AG04450 (cell line): ENCODE results near the gene DGKE. TPM values are rescaled to one million over a fixed set of nuclear protein-coding genes. Genes with fewer than 3 reads are reported as not detected.
A peak's percentile ranks its signal among the peaks of the same experiment; 100 is the strongest.

Experiments used
- CTCF ChIA-PET: fragments of 300-600, 350-600 bp; formaldehyde crosslinking; extraction: SDS; loops from one replicate; lab custom pipeline; 2022; ENCODE audit warnings: antibody characterized with exemption, inconsistent platforms; lab: Charles Lee
- POLR2A ChIA-PET: fragments of 350-600 bp; formaldehyde crosslinking; extraction: SDS; loops from one replicate; lab custom pipeline; 2021; ENCODE audit warnings: antibody characterized with exemption, inconsistent platforms; lab: Yijun Ruan, JAX
- DNase-seq: peaks from one replicate; pipeline ENCODE4 v3.0.0-alpha.2; 2011; ENCODE audit warnings: low read depth, low spot score
- H3K27ac ChIP-seq: one replicate; pipeline ENCODE4 v1.5.1; 2012; ENCODE audit warnings: low read depth, low read length, control low read depth
- H3K27me3 ChIP-seq: one replicate; pipeline ENCODE4 v1.6.0; 2012; ENCODE audit warnings: low read length; ENCODE audit not compliant: control insufficient read depth, insufficient read depth
- H3K4me3 ChIP-seq: 2 replicates; pipeline ENCODE4 v1.5.1; 2011; ENCODE audit warnings: mild to moderate bottlenecking, low read depth, low read length, control low read depth
- H3K9me3 ChIP-seq: 2 replicates; pipeline ENCODE4 v1.5.1; 2012; ENCODE audit warnings: low read length; ENCODE audit not compliant: control insufficient read depth, insufficient read depth
- polyA plus RNA-seq: library from polyadenylated mRNA; depleted of rRNA; stranded (reverse); fragments of >200 nt; gene quantifications from 2 replicates; pipeline ENCODE4 v1.2.3, GENCODE V29; 2011
- TF ChIP-seq, protein P1 (sequence below): IDR thresholded peaks from 2 replicates; pipeline ENCODE4 v1.5.1; 2011; ENCODE audit warnings: low read depth, low read length, control low read depth, inconsistent platforms

Gene DGKE
- polyA plus RNA-seq, 1 experiment, result 2.3 TPM

GRCh38 chr17:56913000-56913311 lies 79.0 kb downstream of the DGKE start:
- Histone ChIP-seq H3K9me3 (no peaks in the 10 kb centered on the region; the same call in 1 of the 2 replicates), H3K4me3 (peak overlapping the region; percentile 98), H3K27ac (no peak overlapping the region), H3K27me3 (no peaks in the 10 kb centered on the region)
- no peak for DNase-seq
- TF ChIP-seq, protein P1, sequence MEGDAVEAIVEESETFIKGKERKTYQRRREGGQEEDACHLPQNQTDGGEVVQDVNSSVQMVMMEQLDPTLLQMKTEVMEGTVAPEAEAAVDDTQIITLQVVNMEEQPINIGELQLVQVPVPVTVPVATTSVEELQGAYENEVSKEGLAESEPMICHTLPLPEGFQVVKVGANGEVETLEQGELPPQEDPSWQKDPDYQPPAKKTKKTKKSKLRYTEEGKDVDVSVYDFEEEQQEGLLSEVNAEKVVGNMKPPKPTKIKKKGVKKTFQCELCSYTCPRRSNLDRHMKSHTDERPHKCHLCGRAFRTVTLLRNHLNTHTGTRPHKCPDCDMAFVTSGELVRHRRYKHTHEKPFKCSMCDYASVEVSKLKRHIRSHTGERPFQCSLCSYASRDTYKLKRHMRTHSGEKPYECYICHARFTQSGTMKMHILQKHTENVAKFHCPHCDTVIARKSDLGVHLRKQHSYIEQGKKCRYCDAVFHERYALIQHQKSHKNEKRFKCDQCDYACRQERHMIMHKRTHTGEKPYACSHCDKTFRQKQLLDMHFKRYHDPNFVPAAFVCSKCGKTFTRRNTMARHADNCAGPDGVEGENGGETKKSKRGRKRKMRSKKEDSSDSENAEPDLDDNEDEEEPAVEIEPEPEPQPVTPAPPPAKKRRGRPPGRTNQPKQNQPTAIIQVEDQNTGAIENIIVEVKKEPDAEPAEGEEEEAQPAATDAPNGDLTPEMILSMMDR, result no peak
- POLR2A ChIA-PET, result interaction anchor here (0.6 kb wide), 1 partner anchor 10 kb away, joined by 7 read pairs; no protein-coding TSS in a partner anchor
- CTCF ChIA-PET, result interaction anchor here (1.5 kb wide), 1 partner anchor 93 kb away, joined by 3 read pairs; no protein-coding TSS in a partner anchor

DNA sequence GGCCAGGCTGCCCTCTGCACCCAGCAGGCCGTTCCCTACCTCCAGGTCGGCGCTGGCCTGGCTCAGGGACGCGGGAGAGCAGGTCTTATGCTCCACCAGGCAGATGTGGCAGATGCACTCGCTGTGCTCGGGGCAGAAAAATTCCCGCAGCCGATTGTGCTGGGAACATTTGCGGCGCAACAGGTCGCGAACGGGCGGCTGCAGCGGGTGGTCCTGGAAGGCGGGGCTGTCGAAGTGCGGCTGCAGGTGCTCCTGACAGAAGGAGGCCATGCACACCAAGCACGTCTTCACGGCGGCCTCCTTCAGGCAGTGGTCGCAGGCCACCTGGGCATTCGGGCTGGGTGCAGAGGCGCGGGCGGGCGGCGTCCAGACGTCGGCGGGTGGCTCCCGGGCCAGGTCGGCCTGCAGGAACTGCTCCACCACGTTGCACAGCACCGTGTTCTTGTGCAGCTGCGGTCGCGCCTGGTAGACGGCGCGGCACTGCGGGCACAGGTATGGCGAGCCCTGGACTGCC lies 79.5 kb downstream of the DGKE start:
- ChIA-PET CTCF (interaction anchor here (0.7 to 1.5 kb wide), 2 partner anchors 93 to 128 kb away, joined by 3 read pairs; no protein-coding TSS in a partner anchor), POLR2A (interaction anchor here (0.6 to 1.1 kb wide), 10 partner anchors 15 to 1492 kb away, joined by 3 to 5 read pairs (median 4); partner anchors contain the start of genes C17orf67, DGKE and SCPEP1)
- peak overlapping the region; percentile 57 for H3K27ac ChIP-seq
- peak overlapping the region; percentile 98 for H3K4me3 ChIP-seq
- H3K9me3 ChIP-seq, result no peaks in the 10 kb centered on the region; the same call in 1 of the 2 replicates
- TF ChIP-seq, protein P1, result no peak
- H3K27me3 ChIP-seq, result no peaks in the 10 kb centered on the region
- DNase-seq, result no peak

GRCh38 chr17:56913867-56914580 lies 80.1 kb downstream of the DGKE start, which contains the start of gene TRIM25:
Gene TRIM25 (minus strand): TSS chr17:56914049. CDS start chr17:56913988, 61 bp downstream.
- CTCF ChIA-PET, result interaction anchor here (0.7 kb wide), 1 partner anchor 129 kb away, joined by 3 read pairs; no protein-coding TSS in a partner anchor
- peak within 1 kb of the TSS; percentile 98 for H3K4me3 ChIP-seq
- H3K27me3 ChIP-seq, result no peaks in the 10 kb centered on the region
- POLR2A ChIA-PET, result interaction anchor here (0.5 to 1.1 kb wide), 12 partner anchors 15 to 1493 kb away, joined by 3 to 5 read pairs (median 4); partner anchors contain the start of genes C17orf67, DGKE and SCPEP1
- H3K9me3 ChIP-seq, result no peaks in the 10 kb centered on the region; the same call in 1 of the 2 replicates
- peak within 1 kb of the TSS; percentile 91 for H3K27ac ChIP-seq
- TF ChIP-seq, protein P1, result no peak
- peak; percentile 55 for DNase-seq

DNA sequence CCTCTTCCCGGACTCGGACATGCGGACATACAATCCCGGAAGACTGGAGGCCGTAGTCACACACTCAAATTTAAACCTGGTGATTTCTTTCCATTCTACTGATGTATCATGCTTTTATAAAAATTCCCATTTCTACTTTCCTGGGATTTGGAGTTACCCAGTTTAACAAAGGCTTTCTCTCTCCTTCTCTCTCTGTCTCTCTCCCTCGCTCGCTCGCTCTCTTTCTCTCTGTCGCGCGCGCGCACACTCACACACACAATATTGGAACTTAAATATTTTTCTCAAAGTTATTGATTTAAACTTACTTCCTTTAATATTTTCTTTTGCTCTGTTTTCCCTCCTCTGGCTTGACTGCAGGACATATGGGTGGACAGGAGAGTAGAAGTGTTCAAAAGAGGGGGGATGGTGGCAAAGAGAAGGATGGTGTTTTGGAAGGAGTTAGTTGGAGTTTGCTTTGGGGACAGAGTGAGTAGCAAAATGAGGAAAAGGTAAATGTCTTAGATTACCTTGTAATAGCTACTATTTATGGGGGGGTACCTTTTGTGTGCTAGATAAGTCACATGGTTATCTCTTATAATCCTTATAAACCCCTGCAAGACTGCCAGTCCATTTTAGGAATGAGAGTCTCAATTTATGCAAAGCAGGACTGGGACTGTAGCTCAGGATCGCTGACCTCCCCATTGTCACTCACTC lies 80.8 kb downstream of the DGKE start:
- peak overlapping the region; percentile 91 for H3K27ac ChIP-seq
- TF ChIP-seq, protein P1, result no peak
- H3K4me3 ChIP-seq, result peak overlapping the region; percentile 98
- POLR2A ChIA-PET, result interaction anchor here (0.5 to 1.1 kb wide), 6 partner anchors 16 to 81 kb away, joined by 3 to 5 read pairs (median 4); partner anchors contain the start of genes C17orf67, DGKE and SCPEP1
- CTCF ChIA-PET, result no interaction called here
- no peak for DNase-seq
- H3K9me3 ChIP-seq, result no peaks in the 10 kb centered on the region; the same call in 1 of the 2 replicates
- no peaks in the 10 kb centered on the region for H3K27me3 ChIP-seq
